Esophagus squamous epithelium (tissue), 4 donors: ENCODE data around the gene AR.

ENCODE experiments used
- POLR2A ChIP-seq, 4 donors: fragments of 450-650 bp; IDR thresholded peaks; one replicate each; pipeline ENCODE4 v1.6.1; 2017; ENCODE audit warnings: antibody characterized with exemption in 4 of 4, mild to moderate bottlenecking in 4 of 4, moderate library complexity in 3 of 4
- TF ChIP-seq, protein P1 (sequence below), 6 experiments: fragments of 450-650 bp in 4 of 6; fragments of 200-600 bp in 2 of 6; sonication (generic) in 2 of 6; IDR thresholded peaks; one replicate each; pipeline ENCODE4 v1.5.1; 2016 to 2019; ENCODE audit warnings: antibody characterized with exemption in 6 of 6, mild to moderate bottlenecking in 4 of 6, moderate library complexity in 4 of 6

DNA sequence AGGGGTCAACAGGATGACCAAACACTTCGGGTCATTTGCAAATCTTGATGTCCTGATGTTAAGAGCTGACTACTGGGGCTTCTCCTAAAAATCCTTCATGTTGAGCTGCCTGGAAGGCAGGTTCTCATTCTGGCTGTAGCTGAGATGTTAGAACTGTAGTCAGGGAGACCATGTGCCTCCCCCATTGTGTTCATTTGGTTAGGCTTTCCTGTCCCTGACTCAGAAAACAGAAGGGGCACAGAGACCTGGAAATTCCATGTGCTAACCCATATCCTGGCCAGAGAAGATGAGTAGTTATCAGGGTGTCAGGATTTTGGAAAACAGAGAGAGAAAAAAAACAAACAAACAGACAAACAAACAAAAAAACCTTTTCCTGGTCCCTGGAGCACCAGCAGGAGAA, 177.5 kb downstream of the AR start:
- TF ChIP-seq, protein P1, sequence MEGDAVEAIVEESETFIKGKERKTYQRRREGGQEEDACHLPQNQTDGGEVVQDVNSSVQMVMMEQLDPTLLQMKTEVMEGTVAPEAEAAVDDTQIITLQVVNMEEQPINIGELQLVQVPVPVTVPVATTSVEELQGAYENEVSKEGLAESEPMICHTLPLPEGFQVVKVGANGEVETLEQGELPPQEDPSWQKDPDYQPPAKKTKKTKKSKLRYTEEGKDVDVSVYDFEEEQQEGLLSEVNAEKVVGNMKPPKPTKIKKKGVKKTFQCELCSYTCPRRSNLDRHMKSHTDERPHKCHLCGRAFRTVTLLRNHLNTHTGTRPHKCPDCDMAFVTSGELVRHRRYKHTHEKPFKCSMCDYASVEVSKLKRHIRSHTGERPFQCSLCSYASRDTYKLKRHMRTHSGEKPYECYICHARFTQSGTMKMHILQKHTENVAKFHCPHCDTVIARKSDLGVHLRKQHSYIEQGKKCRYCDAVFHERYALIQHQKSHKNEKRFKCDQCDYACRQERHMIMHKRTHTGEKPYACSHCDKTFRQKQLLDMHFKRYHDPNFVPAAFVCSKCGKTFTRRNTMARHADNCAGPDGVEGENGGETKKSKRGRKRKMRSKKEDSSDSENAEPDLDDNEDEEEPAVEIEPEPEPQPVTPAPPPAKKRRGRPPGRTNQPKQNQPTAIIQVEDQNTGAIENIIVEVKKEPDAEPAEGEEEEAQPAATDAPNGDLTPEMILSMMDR (IDR thresholded peaks at IDR 0.05), result no peak
- TF ChIP-seq POLR2A (IDR thresholded peaks at IDR 0.05), result no peak
